A673 (cell line): ENCODE results near the gene BAZ1A. TPM values are rescaled to one million over a fixed set of nuclear protein-coding genes. Genes with fewer than 3 reads are reported as not detected.

Source experiments
- BruUV-seq: library from RNA; stranded (reverse); fragments of 400-500 nt; replicated peaks from 2 replicates; lab custom pipeline; 2021; lab: Mats Ljungman, UMichigan
- CTCF ChIA-PET: fragments of 300-600 bp; sonication (Branson Sonifier 250); formaldehyde crosslinking; loops from one replicate; lab custom pipeline; 2022; ENCODE audit warnings: antibody characterized with exemption; lab: Charles Lee
- POLR2A ChIA-PET: fragments of 300-600 bp; sonication (Branson Sonifier 250); formaldehyde crosslinking; loops from one replicate; lab custom pipeline; 2022; ENCODE audit warnings: antibody characterized with exemption; ENCODE audit not compliant: low non-redundant PET; lab: Charles Lee
- DNase-seq: peaks from one replicate; pipeline ENCODE4 v3.0.0-alpha.2; 2015; ENCODE audit warnings: low spot score
- H3K27ac ChIP-seq: fragments of 200-600 bp; sonication (generic); 2 replicates; pipeline ENCODE4 v1.5.1; 2016; ENCODE audit warnings: mixed run types, low read depth, mild to moderate bottlenecking, mixed read lengths, antibody characterized with exemption, low read length; ENCODE audit not compliant: poor library complexity, severe bottlenecking
- H3K27me3 ChIP-seq: fragments of 200-600 bp; sonication (generic); replicated peaks from 2 replicates; pipeline ENCODE4 v1.6.1; 2017; ENCODE audit warnings: mixed run types, low read depth, mild to moderate bottlenecking, mixed read lengths, antibody characterized with exemption, low read length; ENCODE audit not compliant: insufficient read depth, poor library complexity
- H3K36me3 ChIP-seq: fragments of 200-600 bp; sonication (generic); 2 replicates; pipeline ENCODE4 v1.6.1; 2016; ENCODE audit warnings: mixed run types, mild to moderate bottlenecking, mixed read lengths, antibody characterized with exemption, low read length; ENCODE audit not compliant: insufficient read depth, poor library complexity, severe bottlenecking
- H3K4me1 ChIP-seq: fragments of 200-600 bp; sonication (generic); 2 replicates; pipeline ENCODE4 v1.6.1; 2017; ENCODE audit warnings: mixed run types, mild to moderate bottlenecking, mixed read lengths, antibody characterized with exemption, low read length; ENCODE audit not compliant: insufficient read depth, poor library complexity, severe bottlenecking
- H3K4me3 ChIP-seq: fragments of 200-600 bp; sonication (generic); 2 replicates; pipeline ENCODE4 v1.5.1; 2016; ENCODE audit warnings: low read depth, mixed run types, mild to moderate bottlenecking, mixed read lengths, low read length; ENCODE audit not compliant: poor library complexity, severe bottlenecking
- H3K9me3 ChIP-seq: fragments of 200-600 bp; sonication (generic); 2 replicates; pipeline ENCODE4 v1.6.1; 2016; ENCODE audit warnings: mixed run types, low read depth, mild to moderate bottlenecking, mixed read lengths, antibody characterized with exemption, low read length; ENCODE audit not compliant: poor library complexity, severe bottlenecking
- EZH2 ChIP-seq: fragments of 200-600 bp; sonication (generic); IDR thresholded peaks from 2 replicates; pipeline ENCODE4 v1.6.1; 2017; ENCODE audit warnings: borderline replicate concordance, low read depth, mild to moderate bottlenecking, mixed read lengths, antibody characterized with exemption, low read length; ENCODE audit not compliant: poor library complexity, severe bottlenecking
- intact Hi-C: fragments of 100-400 bp; cut with micrococcal nuclease; formaldehyde crosslinking; loops from one replicate; pipeline ENCODE4 v1.10.0; 2022; ENCODE audit not compliant: unreplicated experiment
- total RNA-seq: library from RNA; stranded (reverse); gene quantifications from 2 replicates; pipeline ENCODE4 v1.2.3, GENCODE V29; 2021
- TF ChIP-seq, protein P1 (sequence below): fragments of 300-800, 200-600 bp; sonication (generic); conservative IDR thresholded peaks from 2 replicates; pipeline ENCODE4 v1.5.1; 2017; ENCODE audit warnings: low read depth, mild to moderate bottlenecking, antibody characterized with exemption, low read length, moderate library complexity, mixed read lengths

Gene BAZ1A
- total RNA-seq, 1 experiment from 2014 or later = 70.3 TPM

DNA sequence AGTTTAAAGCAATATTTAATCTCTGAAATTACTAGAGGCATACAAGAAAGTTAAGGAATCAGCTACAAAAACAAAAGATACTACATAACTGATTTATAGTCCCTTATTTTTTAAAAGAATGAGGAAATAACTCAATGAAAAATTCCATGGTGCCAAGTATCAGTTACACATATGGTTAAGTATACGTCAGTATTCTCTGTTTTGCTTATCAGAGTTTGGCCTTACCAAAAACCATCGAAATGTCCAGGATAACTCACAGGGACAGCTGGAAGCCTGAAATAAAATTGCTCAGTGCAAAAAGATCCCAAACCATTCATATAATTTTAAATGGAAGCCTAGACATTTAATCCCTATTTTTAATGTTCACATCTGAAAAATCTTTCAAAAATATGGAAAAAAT lies 164.4 kb downstream of the BAZ1A start:
- no peak overlapping the region for H3K4me3 ChIP-seq
- peaks cover 27% of the 10 kb centered on the region for H3K4me1 ChIP-seq
- no TSS peak for BruUV-seq
- no peaks in the 10 kb centered on the region for H3K27me3 ChIP-seq
- no peak for DNase-seq
- peak overlapping the region; percentile 31 for H3K27ac ChIP-seq
- CTCF ChIA-PET = interaction anchor here (1.0 kb wide), 1 partner anchor 12 kb away, joined by 5 read pairs; no protein-coding TSS in a partner anchor
- intact Hi-C loops = no loop called here
- no peaks in the 10 kb centered on the region for H3K9me3 ChIP-seq
- TF ChIP-seq, protein P1, sequence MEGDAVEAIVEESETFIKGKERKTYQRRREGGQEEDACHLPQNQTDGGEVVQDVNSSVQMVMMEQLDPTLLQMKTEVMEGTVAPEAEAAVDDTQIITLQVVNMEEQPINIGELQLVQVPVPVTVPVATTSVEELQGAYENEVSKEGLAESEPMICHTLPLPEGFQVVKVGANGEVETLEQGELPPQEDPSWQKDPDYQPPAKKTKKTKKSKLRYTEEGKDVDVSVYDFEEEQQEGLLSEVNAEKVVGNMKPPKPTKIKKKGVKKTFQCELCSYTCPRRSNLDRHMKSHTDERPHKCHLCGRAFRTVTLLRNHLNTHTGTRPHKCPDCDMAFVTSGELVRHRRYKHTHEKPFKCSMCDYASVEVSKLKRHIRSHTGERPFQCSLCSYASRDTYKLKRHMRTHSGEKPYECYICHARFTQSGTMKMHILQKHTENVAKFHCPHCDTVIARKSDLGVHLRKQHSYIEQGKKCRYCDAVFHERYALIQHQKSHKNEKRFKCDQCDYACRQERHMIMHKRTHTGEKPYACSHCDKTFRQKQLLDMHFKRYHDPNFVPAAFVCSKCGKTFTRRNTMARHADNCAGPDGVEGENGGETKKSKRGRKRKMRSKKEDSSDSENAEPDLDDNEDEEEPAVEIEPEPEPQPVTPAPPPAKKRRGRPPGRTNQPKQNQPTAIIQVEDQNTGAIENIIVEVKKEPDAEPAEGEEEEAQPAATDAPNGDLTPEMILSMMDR = no peak
- no peak for TF ChIP-seq EZH2
- POLR2A ChIA-PET = no interaction called here
- peaks cover 16% of the 10 kb centered on the region for H3K36me3 ChIP-seq

GRCh38 chr14:34710006-34710405 lies 165.2 kb downstream of the BAZ1A start:
- Histone ChIP-seq H3K4me3 (no peak overlapping the region), H3K4me1 (peaks cover 29% of the 10 kb centered on the region), H3K9me3 (no peaks in the 10 kb centered on the region), H3K27ac (no peak overlapping the region), H3K36me3 (peaks cover 16% of the 10 kb centered on the region), H3K27me3 (no peaks in the 10 kb centered on the region)
- POLR2A ChIA-PET = no interaction called here
- CTCF ChIA-PET = interaction anchor here (1.0 kb wide), 1 partner anchor 13 kb away, joined by 5 read pairs; no protein-coding TSS in a partner anchor
- BruUV-seq = no TSS peak
- no peak for TF ChIP-seq EZH2
- TF ChIP-seq, protein P1 = no peak
- DNase-seq = no peak
- intact Hi-C loops = no loop called here

- intact Hi-C loops = no loop called here
- no peak overlapping the region for H3K27ac ChIP-seq
- no peaks in the 10 kb centered on the region for H3K27me3 ChIP-seq
- CTCF ChIA-PET = no interaction called here
- no TSS peak for BruUV-seq
- peaks cover 29% of the 10 kb centered on the region for H3K4me1 ChIP-seq
- no peak for DNase-seq
- H3K36me3 ChIP-seq = peaks cover 16% of the 10 kb centered on the region
- no peak overlapping the region for H3K4me3 ChIP-seq
- no peaks in the 10 kb centered on the region for H3K9me3 ChIP-seq
- no peak for TF ChIP-seq EZH2
- POLR2A ChIA-PET = interaction anchor here (0.5 kb wide), 1 partner anchor 159 kb away, joined by 7 read pairs; no protein-coding TSS in a partner anchor
Observed at GRCh38 chr14:34707722-34708121, 167.4 kb downstream of the BAZ1A start.

Other genes with a start within 250 kb of the BAZ1A start
- gene SNX6, start 245.2 kb downstream of the BAZ1A start, total RNA-seq = 64.2 and 67.5 TPM in 2 replicates
- 89.4 and 92.7 TPM in 2 replicates for gene CFL2, start 160.8 kb downstream of the BAZ1A start, total RNA-seq
- 60.2 and 60.3 TPM in 2 replicates for gene SRP54, start 107.6 kb upstream of the BAZ1A start, total RNA-seq
- 52.9 and 59.2 TPM in 2 replicates for gene FAM177A1, start 170.9 kb upstream of the BAZ1A start, total RNA-seq
- 50.5 and 56.2 TPM in 2 replicates for gene PPP2R3C, start 246.6 kb upstream of the BAZ1A start, total RNA-seq
- 41.5 and 46.5 TPM in 2 replicates for gene PRORP, start 247.2 kb upstream of the BAZ1A start, total RNA-seq